WTC11 (cell line): Measurements from ENCODE around the gene CA10. TPM values are rescaled to one million over a fixed set of nuclear protein-coding genes. Genes with fewer than 3 reads are reported as not detected.

Experiments used
- ATAC-seq: fragments of 200-7000 bp; cut with Tn5 transposase; 2 replicates; pipeline ENCODE4 v1.10.0; 2021; ENCODE audit warnings: mild to moderate bottlenecking, moderate library complexity
- CTCF ChIA-PET: fragments of 300-600 bp; sonication (Branson Sonifier 250); formaldehyde crosslinking; loops from one replicate; lab custom pipeline; 2021; ENCODE audit warnings: antibody characterized with exemption; lab: Charles Lee
- POLR2A ChIA-PET: fragments of 350-600 bp; sonication (Branson Sonifier 250); formaldehyde crosslinking; loops from one replicate; lab custom pipeline; 2021; ENCODE audit warnings: antibody characterized with exemption; lab: Charles Lee
- DNase-seq: peaks from one replicate; pipeline ENCODE4 v3.0.0; 2021; ENCODE audit warnings: low spot score
- H3K27ac Mint-ChIP-seq: 2 replicates; pipeline ENCODE4 v1.8.0; 2021; ENCODE audit warnings: mixed read lengths
- H3K27me3 Mint-ChIP-seq: 2 replicates; pipeline ENCODE4 v1.8.0; 2021; ENCODE audit warnings: low read depth, mild to moderate bottlenecking, moderate library complexity, mixed read lengths
- H3K36me3 Mint-ChIP-seq: 2 replicates; pipeline ENCODE4 v1.8.0; 2021; ENCODE audit warnings: mixed read lengths
- H3K4me1 Mint-ChIP-seq: 2 replicates; pipeline ENCODE4 v1.8.0; 2022; ENCODE audit warnings: mixed read lengths
- H3K4me3 Mint-ChIP-seq: 2 replicates; pipeline ENCODE4 v1.8.0; 2021; ENCODE audit warnings: mild to moderate bottlenecking, moderate library complexity, mixed read lengths
- H3K9me3 Mint-ChIP-seq: 2 replicates; pipeline ENCODE4 v1.8.0; 2021; ENCODE audit warnings: mixed read lengths
- AR ChIP-seq: fragments of 250-450 bp; sonication (Bioruptor Pico); IDR thresholded peaks from 2 replicates; pipeline ENCODE4 v1.9.0; 2021; ENCODE audit warnings: mild to moderate bottlenecking
- E2F1 ChIP-seq: sonication (generic); formaldehyde crosslinking; IDR thresholded peaks from 2 replicates; pipeline ENCODE4 v1.8.0; 2022; ENCODE audit warnings: mild to moderate bottlenecking, missing genetic modification reagents
- GRHL2 ChIP-seq: fragments of 250-450 bp; sonication (Bioruptor Pico); IDR thresholded peaks from 2 replicates; pipeline ENCODE4 v1.8.0; 2022; ENCODE audit warnings: mild to moderate bottlenecking, moderate library complexity; ENCODE audit not compliant: insufficient replicate concordance, severe bottlenecking
- NFATC4 ChIP-seq: fragments of 250-450 bp; sonication (Bioruptor Pico); IDR thresholded peaks from 2 replicates; pipeline ENCODE4 v1.9.0; 2021; ENCODE audit warnings: mild to moderate bottlenecking
- NR3C1 ChIP-seq: sonication (generic); formaldehyde crosslinking; conservative IDR thresholded peaks from 2 replicates; pipeline ENCODE4 v1.8.1; 2023; ENCODE audit warnings: low read depth, mild to moderate bottlenecking, missing genetic modification reagents
- PREB ChIP-seq: sonication (generic); formaldehyde crosslinking; IDR thresholded peaks from 2 replicates; pipeline ENCODE4 v1.8.1; 2022; ENCODE audit warnings: mild to moderate bottlenecking, missing genetic modification reagents, moderate library complexity, borderline replicate concordance
- SMAD3 ChIP-seq: sonication (generic); formaldehyde crosslinking; IDR thresholded peaks from 2 replicates; pipeline ENCODE4 v1.8.0; 2022; ENCODE audit warnings: missing genetic modification reagents, mild to moderate bottlenecking, borderline replicate concordance
- ZNF281 ChIP-seq: sonication (generic); formaldehyde crosslinking; IDR thresholded peaks from 2 replicates; pipeline ENCODE4 v1.8.0; 2023; ENCODE audit warnings: mild to moderate bottlenecking, missing genetic modification reagents
- ZNF396 ChIP-seq: fragments of 250-450 bp; sonication (Bioruptor Pico); IDR thresholded peaks from 2 replicates; pipeline ENCODE4 v1.8.0; 2021; ENCODE audit warnings: mild to moderate bottlenecking, moderate library complexity, borderline replicate concordance
- ZSCAN18 ChIP-seq: fragments of 250-450 bp; sonication (Bioruptor Pico); IDR thresholded peaks from 2 replicates; pipeline ENCODE4 v2.1.2; 2022; ENCODE audit warnings: mild to moderate bottlenecking, moderate library complexity
- total RNA-seq: library from RNA; stranded (reverse); gene quantifications from 3 replicates; pipeline ENCODE4 v1.2.3, GENCODE V29; 2021
- TF ChIP-seq, protein P1 (sequence below): fragments of 200-600 bp; IDR thresholded peaks from 2 replicates; pipeline ENCODE4 v1.8.0; 2022; ENCODE audit warnings: antibody characterized with exemption
- TF ChIP-seq, protein P2 (sequence below): fragments of 250-450 bp; sonication (Bioruptor Pico); IDR thresholded peaks from 2 replicates; pipeline ENCODE4 v1.9.0; 2021; ENCODE audit warnings: mild to moderate bottlenecking, borderline replicate concordance
- TF ChIP-seq, protein P3 (sequence below): fragments of 250-450 bp; sonication (Bioruptor Pico); IDR thresholded peaks from 2 replicates; pipeline ENCODE4 v1.9.0; 2021; ENCODE audit warnings: mild to moderate bottlenecking

CA10 gene
- total RNA-seq, 1 experiment from 2014 or later = 0.90 TPM

DNA sequence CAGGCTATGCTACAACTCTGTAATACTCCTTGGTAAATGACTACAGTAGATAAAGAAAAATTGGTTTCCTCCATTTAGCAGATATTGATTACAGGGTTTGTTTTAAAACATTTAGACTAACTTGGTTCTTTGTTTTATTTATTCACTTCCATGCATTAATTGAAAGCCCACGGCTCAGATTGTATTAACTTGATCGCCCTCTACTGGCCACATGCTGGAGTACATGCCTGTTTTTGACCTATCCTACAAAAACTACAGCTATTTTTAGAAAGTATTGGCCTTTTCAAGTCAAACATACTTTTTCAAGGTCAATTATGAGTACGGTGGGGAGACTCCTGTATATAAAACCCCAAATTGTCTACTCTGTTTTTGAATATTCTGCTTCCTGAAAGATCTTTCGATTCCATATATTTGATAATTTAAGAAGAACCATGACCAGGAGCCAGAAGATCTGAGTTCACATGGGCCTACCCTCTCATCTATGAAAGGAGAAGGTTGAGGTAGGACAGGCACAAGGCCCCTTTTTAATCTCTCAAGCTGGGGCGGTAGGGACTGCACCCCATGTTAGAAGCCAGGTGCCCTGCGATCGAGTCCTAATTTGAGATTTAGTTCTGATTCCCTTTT lies 51.8 kb downstream of the CA10 start:
- Mint-ChIP-seq H3K27me3 (peaks cover 7% of the 10 kb centered on the region; the same call in 1 of the 2 replicates), H3K27ac (no peak overlapping the region), H3K36me3 (peaks cover 39% of the 10 kb centered on the region), H3K9me3 (peaks cover 73% of the 10 kb centered on the region), H3K4me1 (peaks cover 7% of the 10 kb centered on the region), H3K4me3 (no peak overlapping the region)
- DNase-seq = peak; percentile 42
- ChIA-PET CTCF (interaction anchor here (0.6 to 1.9 kb wide), 15 partner anchors 10 to 1089 kb away, joined by 3 to 21 read pairs (median 3); no protein-coding TSS in a partner anchor), POLR2A (no interaction called here)
- peak; percentile 41; the same call in 1 of the 2 replicates for ATAC-seq
- TF ChIP-seq, protein P1, sequence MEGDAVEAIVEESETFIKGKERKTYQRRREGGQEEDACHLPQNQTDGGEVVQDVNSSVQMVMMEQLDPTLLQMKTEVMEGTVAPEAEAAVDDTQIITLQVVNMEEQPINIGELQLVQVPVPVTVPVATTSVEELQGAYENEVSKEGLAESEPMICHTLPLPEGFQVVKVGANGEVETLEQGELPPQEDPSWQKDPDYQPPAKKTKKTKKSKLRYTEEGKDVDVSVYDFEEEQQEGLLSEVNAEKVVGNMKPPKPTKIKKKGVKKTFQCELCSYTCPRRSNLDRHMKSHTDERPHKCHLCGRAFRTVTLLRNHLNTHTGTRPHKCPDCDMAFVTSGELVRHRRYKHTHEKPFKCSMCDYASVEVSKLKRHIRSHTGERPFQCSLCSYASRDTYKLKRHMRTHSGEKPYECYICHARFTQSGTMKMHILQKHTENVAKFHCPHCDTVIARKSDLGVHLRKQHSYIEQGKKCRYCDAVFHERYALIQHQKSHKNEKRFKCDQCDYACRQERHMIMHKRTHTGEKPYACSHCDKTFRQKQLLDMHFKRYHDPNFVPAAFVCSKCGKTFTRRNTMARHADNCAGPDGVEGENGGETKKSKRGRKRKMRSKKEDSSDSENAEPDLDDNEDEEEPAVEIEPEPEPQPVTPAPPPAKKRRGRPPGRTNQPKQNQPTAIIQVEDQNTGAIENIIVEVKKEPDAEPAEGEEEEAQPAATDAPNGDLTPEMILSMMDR = peak; percentile 58; the same call in 1 of the 2 replicates
- TF ChIP-seq, protein P2, sequence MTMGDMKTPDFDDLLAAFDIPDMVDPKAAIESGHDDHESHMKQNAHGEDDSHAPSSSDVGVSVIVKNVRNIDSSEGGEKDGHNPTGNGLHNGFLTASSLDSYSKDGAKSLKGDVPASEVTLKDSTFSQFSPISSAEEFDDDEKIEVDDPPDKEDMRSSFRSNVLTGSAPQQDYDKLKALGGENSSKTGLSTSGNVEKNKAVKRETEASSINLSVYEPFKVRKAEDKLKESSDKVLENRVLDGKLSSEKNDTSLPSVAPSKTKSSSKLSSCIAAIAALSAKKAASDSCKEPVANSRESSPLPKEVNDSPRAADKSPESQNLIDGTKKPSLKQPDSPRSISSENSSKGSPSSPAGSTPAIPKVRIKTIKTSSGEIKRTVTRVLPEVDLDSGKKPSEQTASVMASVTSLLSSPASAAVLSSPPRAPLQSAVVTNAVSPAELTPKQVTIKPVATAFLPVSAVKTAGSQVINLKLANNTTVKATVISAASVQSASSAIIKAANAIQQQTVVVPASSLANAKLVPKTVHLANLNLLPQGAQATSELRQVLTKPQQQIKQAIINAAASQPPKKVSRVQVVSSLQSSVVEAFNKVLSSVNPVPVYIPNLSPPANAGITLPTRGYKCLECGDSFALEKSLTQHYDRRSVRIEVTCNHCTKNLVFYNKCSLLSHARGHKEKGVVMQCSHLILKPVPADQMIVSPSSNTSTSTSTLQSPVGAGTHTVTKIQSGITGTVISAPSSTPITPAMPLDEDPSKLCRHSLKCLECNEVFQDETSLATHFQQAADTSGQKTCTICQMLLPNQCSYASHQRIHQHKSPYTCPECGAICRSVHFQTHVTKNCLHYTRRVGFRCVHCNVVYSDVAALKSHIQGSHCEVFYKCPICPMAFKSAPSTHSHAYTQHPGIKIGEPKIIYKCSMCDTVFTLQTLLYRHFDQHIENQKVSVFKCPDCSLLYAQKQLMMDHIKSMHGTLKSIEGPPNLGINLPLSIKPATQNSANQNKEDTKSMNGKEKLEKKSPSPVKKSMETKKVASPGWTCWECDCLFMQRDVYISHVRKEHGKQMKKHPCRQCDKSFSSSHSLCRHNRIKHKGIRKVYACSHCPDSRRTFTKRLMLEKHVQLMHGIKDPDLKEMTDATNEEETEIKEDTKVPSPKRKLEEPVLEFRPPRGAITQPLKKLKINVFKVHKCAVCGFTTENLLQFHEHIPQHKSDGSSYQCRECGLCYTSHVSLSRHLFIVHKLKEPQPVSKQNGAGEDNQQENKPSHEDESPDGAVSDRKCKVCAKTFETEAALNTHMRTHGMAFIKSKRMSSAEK (CRISPR knock-in tag) = no peak
- no peak for TF ChIP-seq PREB
- TF ChIP-seq ZNF281 (CRISPR knock-in tag) = no peak
- no peak for TF ChIP-seq SMAD3 (CRISPR knock-in tag)

DNA sequence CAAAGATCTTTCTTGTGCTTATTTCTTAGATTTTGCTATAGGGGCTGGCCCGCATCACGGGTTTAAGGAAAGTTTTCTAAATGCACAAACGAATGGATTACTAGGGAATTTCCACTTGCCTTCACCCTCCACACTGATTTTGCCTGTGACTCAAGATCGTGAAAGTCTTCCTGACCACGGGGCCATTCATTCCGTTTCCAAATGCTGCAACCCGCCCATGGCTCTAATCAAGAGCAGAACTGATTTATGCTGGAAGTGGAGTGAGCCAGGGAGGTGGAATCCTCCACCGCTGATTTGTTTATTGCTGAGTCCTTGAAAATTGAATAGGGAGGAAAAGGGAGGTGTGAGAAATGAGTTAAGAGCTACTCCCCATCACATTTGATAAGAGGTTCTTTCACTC lies 52.4 kb downstream of the CA10 start:
- TF ChIP-seq NR3C1 (CRISPR knock-in tag) = no peak
- TF ChIP-seq NFATC4 (CRISPR knock-in tag) = no peak
- TF ChIP-seq E2F1 (CRISPR knock-in tag) = no peak
- TF ChIP-seq ZSCAN18 = no peak
- TF ChIP-seq ZNF396 (CRISPR knock-in tag) = no peak
- TF ChIP-seq GRHL2 = no peak
- no peak for TF ChIP-seq AR
- TF ChIP-seq, protein P3, sequence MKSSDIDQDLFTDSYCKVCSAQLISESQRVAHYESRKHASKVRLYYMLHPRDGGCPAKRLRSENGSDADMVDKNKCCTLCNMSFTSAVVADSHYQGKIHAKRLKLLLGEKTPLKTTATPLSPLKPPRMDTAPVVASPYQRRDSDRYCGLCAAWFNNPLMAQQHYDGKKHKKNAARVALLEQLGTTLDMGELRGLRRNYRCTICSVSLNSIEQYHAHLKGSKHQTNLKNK (CRISPR knock-in tag) = no peak
- TF ChIP-seq, all 79 proteins: peak for 0
- Mint-ChIP-seq H3K4me3 (no peak overlapping the region), H3K27ac (no peak overlapping the region), H3K4me1 (peaks cover 5% of the 10 kb centered on the region), H3K36me3 (peaks cover 37% of the 10 kb centered on the region), H3K27me3 (peaks cover 7% of the 10 kb centered on the region; the same call in 1 of the 2 replicates), H3K9me3 (peaks cover 70% of the 10 kb centered on the region)
- ATAC-seq (no peak), DNase-seq (no peak)
- CTCF ChIA-PET = interaction anchor here (0.7 to 1.9 kb wide), 14 partner anchors 11 to 734 kb away, joined by 3 to 21 read pairs (median 3); no protein-coding TSS in a partner anchor
- POLR2A ChIA-PET = no interaction called here
